ENCODE data around the gene DENND2A.

- no peak for TF ChIP-seq POLR2A (IDR thresholded peaks at IDR 0.05; ENCODE audit: extremely low read depth, insufficient read length)
- no peak for TF ChIP-seq CTCF (IDR thresholded peaks at IDR 0.05; ENCODE audit: low read depth, low read length)
Observed at GRCh38 chr7:140618306-140618705, 22.3 kb downstream of the DENND2A start.

All from NB4 (cell line).